SJSA1 (cell line): ENCODE results near the gene CNOT1. TPM values are rescaled to one million over a fixed set of nuclear protein-coding genes. Genes with fewer than 3 reads are reported as not detected.

Experiments
- DNase-seq, 2 experiments: peaks; one replicate each; pipeline ENCODE4 v3.0.0-alpha.2; 2015 to 2020; ENCODE audit warnings: low spot score in 2 of 2, low read depth in 1 of 2
- H3K27ac ChIP-seq: fragments of 250-450 bp; sonication (Bioruptor Pico); 2 replicates; pipeline ENCODE4 v1.5.1; 2020; ENCODE audit warnings: mild to moderate bottlenecking, moderate library complexity
- H3K27me3 ChIP-seq: fragments of 250-450 bp; sonication (Bioruptor Pico); replicated peaks from 2 replicates; pipeline ENCODE4 v1.5.1; 2020; ENCODE audit warnings: mild to moderate bottlenecking, moderate library complexity
- H3K36me3 ChIP-seq: fragments of 250-450 bp; sonication (Bioruptor Pico); 2 replicates; pipeline ENCODE4 v1.5.1; 2020; ENCODE audit warnings: mild to moderate bottlenecking
- H3K4me1 ChIP-seq: fragments of 250-450 bp; sonication (Bioruptor Pico); replicated peaks from 2 replicates; pipeline ENCODE4 v1.6.1; 2021; ENCODE audit warnings: mild to moderate bottlenecking
- H3K4me3 ChIP-seq: fragments of 250-450 bp; sonication (Bioruptor Pico); 2 replicates; pipeline ENCODE4 v1.5.1; 2020; ENCODE audit warnings: mild to moderate bottlenecking
- H3K9me3 ChIP-seq: fragments of 250-450 bp; sonication (Bioruptor Pico); replicated peaks from 2 replicates; pipeline ENCODE4 v1.5.1; 2020; ENCODE audit warnings: mild to moderate bottlenecking
- total RNA-seq: library from RNA; depleted of rRNA; stranded (reverse); fragments of >200 nt; shearing (Covaris generic); gene quantifications from 2 replicates; pipeline ENCODE4 v1.2.3, GENCODE V29; 2014

The CNOT1 gene
- total RNA-seq, 1 experiment from 2014 or later, result 123 TPM

- peaks cover 14% of the 10 kb centered on the region for H3K4me1 ChIP-seq
- DNase-seq, result no peak
- H3K36me3 ChIP-seq, result no peaks in the 10 kb centered on the region
- H3K27ac ChIP-seq, result no peak overlapping the region
- no peaks in the 10 kb centered on the region for H3K9me3 ChIP-seq
- H3K4me3 ChIP-seq, result no peak overlapping the region
- H3K27me3 ChIP-seq, result no peaks in the 10 kb centered on the region
Observed at GRCh38 chr16:58503863-58504688, 125.5 kb downstream of the CNOT1 start.

- Histone ChIP-seq H3K27me3 (no peaks in the 10 kb centered on the region), H3K9me3 (no peaks in the 10 kb centered on the region), H3K4me1 (peaks cover 14% of the 10 kb centered on the region), H3K27ac (no peak overlapping the region), H3K36me3 (no peaks in the 10 kb centered on the region), H3K4me3 (no peak overlapping the region)
- DNase-seq, result peak in 1 of 2 experiments; percentile 40
Observed at GRCh38 chr16:58503166-58503862, 126.3 kb downstream of the CNOT1 start.

GRCh38 chr16:58502217-58502921 lies 127.3 kb downstream of the CNOT1 start:
- no peaks in the 10 kb centered on the region for H3K27me3 ChIP-seq
- no peak overlapping the region for H3K4me3 ChIP-seq
- no peak overlapping the region for H3K27ac ChIP-seq
- H3K9me3 ChIP-seq, result no peaks in the 10 kb centered on the region
- peaks cover 14% of the 10 kb centered on the region for H3K4me1 ChIP-seq
- DNase-seq, result no peak
- H3K36me3 ChIP-seq, result no peaks in the 10 kb centered on the region

- H3K27me3 ChIP-seq, result no peaks in the 10 kb centered on the region
Observed at GRCh38 chr16:58501242-58502131, 128.1 kb downstream of the CNOT1 start.

GRCh38 chr16:58500430-58501241 lies 129.0 kb downstream of the CNOT1 start:
- Histone ChIP-seq H3K27me3 (no peaks in the 10 kb centered on the region), H3K36me3 (no peaks in the 10 kb centered on the region), H3K4me3 (peak overlapping the region; percentile 34), H3K27ac (no peak overlapping the region; the same call in 1 of the 2 replicates), H3K4me1 (peaks cover 14% of the 10 kb centered on the region), H3K9me3 (no peaks in the 10 kb centered on the region)
- peak in 1 of 2 experiments; percentile 43 for DNase-seq

More at GRCh38 chr16:58501242-58502131, 128.1 kb downstream of the CNOT1 start:
- Histone ChIP-seq H3K36me3 (no peaks in the 10 kb centered on the region), H3K27ac (no peak overlapping the region), H3K4me3 (no peak overlapping the region), H3K4me1 (peaks cover 14% of the 10 kb centered on the region), H3K9me3 (no peaks in the 10 kb centered on the region)
- peak in 1 of 2 experiments; percentile 40 for DNase-seq

GRCh38 chr16:58499615-58500351 lies 129.8 kb downstream of the CNOT1 start, which contains the start of gene NDRG4:
NDRG4 (plus strand) TSS chr16:58500143; CDS start chr16:58500249, 106 bp downstream.
- H3K27ac ChIP-seq, result no peak within 1 kb of the TSS; the same call in 1 of the 2 replicates
- DNase-seq, result peak; percentile 71 to 87
- H3K4me1 ChIP-seq, result peaks cover 18% of the 10 kb centered on the region
- peak within 1 kb of the TSS; percentile 34 for H3K4me3 ChIP-seq
- no peaks in the 10 kb centered on the region for H3K27me3 ChIP-seq
- no peaks in the 10 kb centered on the region for H3K9me3 ChIP-seq
- H3K36me3 ChIP-seq, result no peaks in the 10 kb centered on the region

- Histone ChIP-seq H3K4me1 (peaks cover 18% of the 10 kb centered on the region), H3K9me3 (no peaks in the 10 kb centered on the region), H3K27me3 (no peaks in the 10 kb centered on the region), H3K36me3 (no peaks in the 10 kb centered on the region), H3K4me3 (no peak overlapping the region), H3K27ac (no peak overlapping the region)
- no peak for DNase-seq
Observed at GRCh38 chr16:58499092-58499511, 130.5 kb downstream of the CNOT1 start.

GRCh38 chr16:58498341-58499091 lies 131.1 kb downstream of the CNOT1 start:
- DNase-seq, result no peak
- Histone ChIP-seq H3K36me3 (no peaks in the 10 kb centered on the region), H3K4me3 (no peak overlapping the region), H3K27ac (no peak overlapping the region), H3K4me1 (peaks cover 18% of the 10 kb centered on the region), H3K9me3 (no peaks in the 10 kb centered on the region), H3K27me3 (no peaks in the 10 kb centered on the region)

- Histone ChIP-seq H3K9me3 (no peaks in the 10 kb centered on the region), H3K27ac (no peak overlapping the region), H3K4me3 (no peak overlapping the region), H3K4me1 (peaks cover 18% of the 10 kb centered on the region), H3K27me3 (no peaks in the 10 kb centered on the region), H3K36me3 (no peaks in the 10 kb centered on the region)
- no peak for DNase-seq
Observed at GRCh38 chr16:58497935-58498334, 131.7 kb downstream of the CNOT1 start.

- H3K36me3 ChIP-seq, result no peaks in the 10 kb centered on the region
- H3K4me3 ChIP-seq, result no peak overlapping the region
- H3K27me3 ChIP-seq, result no peaks in the 10 kb centered on the region
- H3K27ac ChIP-seq, result no peak overlapping the region
- H3K4me1 ChIP-seq, result peaks cover 18% of the 10 kb centered on the region
- no peak for DNase-seq
- H3K9me3 ChIP-seq, result no peaks in the 10 kb centered on the region
Observed at GRCh38 chr16:58497468-58497867, 132.2 kb downstream of the CNOT1 start.

- H3K4me1 ChIP-seq, result peaks cover 17% of the 10 kb centered on the region
- H3K9me3 ChIP-seq, result no peaks in the 10 kb centered on the region
- no peak for DNase-seq
- no peak overlapping the region for H3K4me3 ChIP-seq
- peak overlapping the region; percentile 44 for H3K27ac ChIP-seq
- H3K36me3 ChIP-seq, result no peaks in the 10 kb centered on the region
- H3K27me3 ChIP-seq, result no peaks in the 10 kb centered on the region
Observed at GRCh38 chr16:58495521-58496331, 133.9 kb downstream of the CNOT1 start.
